CD1c-positive myeloid dendritic cell (primary cell): ENCODE results near the gene MLC1.
A peak's percentile ranks its signal among the peaks of the same experiment; 100 is the strongest.
"Not testable (repeated sequence)": the region's sequence is repeated elsewhere in the genome, so short reads cannot be mapped to it uniquely, and the experiment has no call there.

Source experiments
- DNase-seq: peaks from one replicate; pipeline ENCODE4 v3.0.0-alpha.2; 2016; ENCODE audit errors: extremely low spot score

Gene MLC1

GRCh38 chr22:50102946-50103345, 17.7 kb upstream of the MLC1 start:
- peak; percentile 31 for DNase-seq

DNA sequence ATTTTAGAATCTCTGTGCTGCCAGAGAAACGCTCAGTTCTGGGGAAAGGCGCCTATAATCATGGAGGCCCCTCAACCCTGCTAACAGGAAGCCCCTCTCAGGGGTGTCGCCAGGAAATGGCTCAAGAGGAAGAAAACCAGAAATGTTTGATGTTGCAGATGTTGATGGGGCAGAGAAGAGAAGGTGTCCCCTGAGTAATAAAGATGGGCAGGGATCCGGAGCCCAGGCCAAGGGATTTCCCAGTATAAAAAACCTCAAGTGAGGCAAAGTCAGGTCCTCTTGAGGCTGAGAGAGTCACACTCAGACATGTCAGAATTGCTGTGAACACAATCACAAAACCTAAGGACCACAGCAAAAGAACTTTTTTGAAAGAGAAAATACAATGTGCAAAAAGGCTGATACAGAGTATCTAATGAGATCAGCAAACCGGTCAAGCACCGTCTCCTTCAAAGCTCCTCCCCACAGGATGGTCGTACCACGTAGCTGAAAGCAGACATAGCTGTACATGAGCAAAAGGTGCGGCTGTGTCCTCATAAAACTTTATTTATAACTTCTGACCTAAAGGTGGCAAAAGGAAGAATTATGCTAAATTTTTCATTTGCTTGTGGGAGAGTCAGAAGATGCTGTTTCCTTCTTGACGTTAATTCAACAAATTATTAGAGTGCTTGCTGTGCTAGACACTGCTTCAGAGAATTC, 16.8 kb upstream of the MLC1 start:
- DNase-seq, result no peak

GRCh38 chr22:50098052-50098451, 12.8 kb upstream of the MLC1 start:
- DNase-seq, result no peak

- DNase-seq, result no peak
Observed at GRCh38 chr22:50092342-50092741, 7.1 kb upstream of the MLC1 start.

- DNase-seq, result no peak
Observed at GRCh38 chr22:50091092-50091768, 6.0 kb upstream of the MLC1 start.

- DNase-seq, result no peak
Observed at GRCh38 chr22:50090412-50090714, 5.1 kb upstream of the MLC1 start.

- DNase-seq, result peak; percentile 55
Observed at GRCh38 chr22:50089682-50090411, 4.6 kb upstream of the MLC1 start, which contains the start of gene MOV10L1. Gene MOV10L1, plus strand, starts transcription at chr22:50090006. Its CDS starts 83 bp downstream, at chr22:50090089.

GRCh38 chr22:50089231-50089630, 4.0 kb upstream of the MLC1 start:
- DNase-seq, result no peak

- no peak for DNase-seq
Observed at GRCh38 chr22:50088096-50088495, 2.9 kb upstream of the MLC1 start.

DNA sequence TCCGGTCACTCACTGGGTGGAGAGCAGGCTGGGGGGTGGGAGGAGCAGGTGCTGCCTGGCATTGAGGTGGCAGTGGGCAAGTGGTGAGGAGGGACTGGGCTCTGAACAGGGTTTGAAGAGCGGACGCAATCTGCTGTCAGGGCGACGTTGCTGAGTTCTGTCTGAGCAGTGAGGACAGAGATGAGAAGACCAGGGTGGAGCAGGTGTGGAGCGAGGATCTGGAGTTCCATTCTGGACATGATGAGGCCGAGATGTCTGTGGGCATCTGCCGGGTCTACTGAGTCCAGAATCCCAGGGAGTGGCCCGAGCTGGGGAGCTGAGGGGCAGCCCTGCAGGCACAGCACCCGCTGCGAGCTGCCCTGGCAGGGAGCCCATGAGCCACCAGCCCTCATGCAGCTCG, 2.4 kb upstream of the MLC1 start:
- no peak for DNase-seq

DNA sequence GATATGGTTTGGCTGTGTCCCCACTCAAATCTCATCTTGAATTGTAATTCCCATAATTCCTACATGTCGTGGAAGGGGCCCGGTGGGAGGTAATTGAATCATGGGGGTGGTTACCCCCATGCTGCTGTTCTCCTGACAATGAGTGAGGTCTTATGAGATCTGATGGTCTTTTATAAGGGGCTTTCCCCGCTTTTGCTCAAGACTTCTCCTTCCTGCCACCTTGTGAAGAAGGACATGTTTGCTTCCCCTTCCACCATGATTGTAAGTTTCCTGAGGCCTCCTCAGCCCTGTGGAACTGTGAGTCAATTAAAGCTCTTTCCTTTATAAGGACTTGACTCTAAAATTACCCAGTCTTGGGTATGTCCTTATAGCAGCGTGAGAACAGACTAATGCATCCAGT, 1.7 kb upstream of the MLC1 start:
- not testable (repeated sequence) for DNase-seq

DNA sequence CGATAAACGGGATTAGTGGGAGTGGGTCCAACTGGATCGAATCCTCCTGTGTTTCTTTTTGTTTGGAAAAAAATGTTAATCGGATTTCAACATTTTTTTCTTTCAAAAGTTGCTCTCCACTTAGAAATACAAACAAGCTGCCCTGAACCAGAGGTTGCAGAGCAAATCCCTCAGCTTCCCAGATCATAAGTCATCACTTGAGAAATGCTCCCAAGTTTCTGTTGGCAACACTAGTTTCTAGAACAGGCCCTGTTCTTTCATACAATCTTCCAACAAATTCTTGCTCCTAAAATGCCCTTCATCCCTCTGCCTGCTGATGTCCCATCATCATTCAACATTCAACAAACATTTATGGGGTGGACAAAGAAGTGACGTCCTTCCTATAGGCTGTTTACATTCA, 1.3 kb upstream of the MLC1 start:
- no peak for DNase-seq

DNA sequence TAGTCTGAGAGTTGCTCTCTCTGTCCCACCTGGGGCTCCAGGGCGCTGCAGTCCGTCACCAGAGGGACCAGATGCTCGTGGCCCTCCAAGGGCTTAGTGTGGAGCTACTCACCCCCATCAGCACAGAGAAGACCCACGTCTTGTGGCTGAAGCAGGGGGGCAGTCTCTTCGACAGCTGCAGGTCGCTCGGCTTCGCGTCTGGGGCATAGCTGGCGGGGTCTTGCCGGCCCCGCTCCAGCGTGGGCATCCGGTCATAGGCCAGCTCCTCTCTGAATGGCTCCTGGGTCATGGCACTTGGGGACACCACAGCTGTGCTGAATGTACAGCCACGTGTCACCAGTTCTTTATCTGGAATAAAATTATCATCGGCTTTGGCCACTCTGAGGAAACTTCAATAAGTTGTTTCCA, 608 bp downstream of the MLC1 start:
- no peak for DNase-seq

GRCh38 chr22:50084080-50084477, 1.1 kb downstream of the MLC1 start:
- DNase-seq, result no peak

DNA sequence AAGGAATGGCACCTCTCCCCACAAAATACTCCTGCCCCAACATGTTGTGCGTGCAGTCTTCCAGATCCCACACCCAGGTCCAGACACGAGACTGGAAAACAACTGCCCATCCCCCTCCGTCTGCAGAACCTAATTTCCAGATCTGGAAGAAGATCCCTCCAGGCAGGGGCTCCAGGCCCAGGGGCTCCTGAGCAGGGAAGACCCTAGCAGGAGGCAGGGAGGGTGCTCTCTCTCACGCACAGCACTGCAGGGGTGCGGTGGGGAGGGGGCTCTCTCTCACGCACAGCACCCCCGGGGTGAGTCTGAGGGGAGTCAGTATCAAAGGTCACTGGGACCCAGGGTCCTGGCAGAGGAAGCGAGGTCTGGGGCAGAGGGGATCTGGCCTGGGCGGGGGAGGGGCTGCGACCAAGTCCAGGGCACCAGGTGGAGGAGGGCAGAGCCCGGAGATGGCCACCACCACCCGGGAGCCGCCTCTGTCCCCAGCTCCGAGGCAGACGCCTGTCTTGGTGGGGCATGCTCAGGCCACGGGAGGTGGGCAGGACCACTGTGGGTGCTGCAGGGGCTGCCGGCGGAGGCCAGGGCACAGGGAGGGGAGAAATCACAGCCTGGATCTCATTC, 1.7 kb downstream of the MLC1 start:
- no peak for DNase-seq

- no peak for DNase-seq
Observed at GRCh38 chr22:50082961-50083461, 2.2 kb downstream of the MLC1 start.

GRCh38 chr22:50082197-50082715, 3.0 kb downstream of the MLC1 start:
- no peak for DNase-seq

GRCh38 chr22:50081426-50082196, 3.6 kb downstream of the MLC1 start:
- no peak for DNase-seq

DNA sequence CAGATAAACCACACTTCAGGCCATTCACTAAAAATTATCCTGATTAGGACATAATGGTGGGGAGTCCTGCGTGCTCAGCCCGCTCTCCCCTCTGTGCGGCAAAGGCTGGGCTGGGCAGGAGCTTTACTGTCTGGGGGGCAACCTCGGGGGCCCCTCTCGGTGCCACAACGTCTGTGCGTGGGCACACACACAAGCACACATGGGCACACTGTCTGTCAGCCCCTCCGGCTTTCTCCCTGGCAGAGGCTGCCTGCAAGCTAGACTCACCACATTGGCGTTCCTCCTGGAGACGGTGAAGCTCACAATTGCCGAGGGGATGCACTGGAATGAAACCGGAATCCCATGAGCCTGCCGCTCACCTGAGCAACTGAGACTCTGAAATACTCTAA, 5.2 kb downstream of the MLC1 start:
- no peak for DNase-seq

DNA sequence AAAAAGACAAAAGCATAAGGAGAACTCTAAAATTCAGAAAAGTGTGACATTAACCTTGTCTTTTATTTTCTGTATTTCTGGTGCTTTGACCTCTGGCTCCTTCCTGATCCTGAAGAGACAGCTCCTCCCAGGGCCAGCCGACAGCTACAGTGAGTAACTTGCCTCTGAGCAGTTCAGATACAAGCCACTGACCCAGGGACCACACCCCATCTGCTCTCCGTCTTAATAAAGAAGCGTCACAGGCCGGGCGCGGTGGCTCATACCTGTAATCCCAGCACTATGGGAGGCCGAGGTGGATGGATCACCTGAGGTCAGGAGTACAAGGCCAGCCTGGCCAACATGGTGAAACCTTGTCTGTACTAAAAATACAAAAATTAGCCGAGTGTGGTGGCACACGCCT, 6.5 kb downstream of the MLC1 start:
- DNase-seq, result no peak

DNA sequence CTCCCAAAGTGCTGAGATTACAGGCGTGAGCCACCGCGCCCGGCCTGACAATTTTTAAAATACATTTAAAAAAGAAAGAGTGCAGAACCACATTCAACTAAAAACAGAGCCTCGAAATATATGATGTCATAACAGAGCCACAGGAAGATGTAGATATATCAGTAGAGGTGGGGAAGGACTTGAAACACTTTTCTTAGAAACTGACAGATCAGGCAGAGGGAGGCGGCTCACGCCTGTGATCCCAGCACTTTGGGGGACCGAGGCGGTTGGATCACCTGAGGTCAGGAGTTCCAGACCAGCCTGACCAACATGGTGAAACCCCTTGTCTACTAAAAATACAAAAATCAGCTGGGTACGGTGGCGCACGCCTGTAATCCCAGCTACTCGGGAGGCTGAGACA, 7.0 kb downstream of the MLC1 start:
- no peak for DNase-seq
